Measurements from ENCODE around the gene PTPN1. TPM values are rescaled to one million over a fixed set of nuclear protein-coding genes. Genes with fewer than 3 reads are reported as not detected.
A peak's percentile ranks its signal among the peaks of the same experiment; 100 is the strongest.

The PTPN1 gene
- total RNA-seq, 2 experiments from 2014 or later, result 17.1 to 25.1 TPM

DNA sequence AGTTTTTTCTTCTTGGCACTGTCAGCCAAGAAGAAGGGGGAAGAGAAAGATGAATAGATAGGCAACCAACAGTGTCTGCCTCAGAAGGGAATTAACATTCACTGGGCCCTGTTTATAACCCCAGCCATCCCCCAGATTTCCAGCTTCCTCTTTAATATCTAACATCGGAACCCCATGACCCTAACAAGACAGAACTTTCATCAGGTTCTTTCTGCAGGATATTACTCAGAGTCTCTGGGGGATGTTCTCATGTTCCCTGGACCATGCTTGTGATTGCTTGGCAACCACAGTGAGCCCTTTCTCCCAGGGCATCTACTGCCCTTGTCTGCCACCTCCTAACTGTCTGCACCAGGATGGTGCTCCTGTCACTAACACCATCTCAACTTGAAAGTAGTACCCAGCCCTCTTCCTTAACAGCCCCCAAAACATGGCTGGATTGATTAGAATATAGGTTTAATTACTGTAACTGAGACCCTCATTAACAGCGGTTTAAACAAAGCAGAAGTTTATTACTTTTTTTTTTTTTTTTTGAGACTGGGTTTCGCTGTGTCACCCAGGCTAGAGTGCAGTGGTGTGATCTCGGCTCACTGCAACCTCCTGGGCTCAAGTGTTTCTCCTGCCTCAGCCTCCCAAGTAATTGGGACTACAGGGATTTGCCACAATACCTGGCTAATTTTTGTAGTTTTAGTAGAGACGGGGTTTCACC is 12.0 kb upstream of the PTPN1 start:
- TF ChIP-seq CTCF (conservative IDR thresholded peaks at IDR 0.05; ENCODE audit: low read length), result no peak
- TF ChIP-seq EZH2phosphoT487 (IDR thresholded peaks at IDR 0.05; ENCODE audit: borderline replicate concordance, low read depth, low read length), result no peak
- H3K4me1 ChIP-seq (ENCODE audit: insufficient read depth, low read length, poor library complexity, severe bottlenecking), result peaks cover 6% of the 10 kb centered on the region
- intact Hi-C loops (cut with micrococcal nuclease; ENCODE audit: unreplicated experiment), result no loop called here
- POLR2A ChIA-PET, result no interaction called here
- H2AFZ ChIP-seq (ENCODE audit: low read length), result no peak overlapping the region
- H3K9me3 ChIP-seq (ENCODE audit: low read length), result no peaks in the 10 kb centered on the region
- H3K4me2 ChIP-seq (ENCODE audit: low read length), result no peak overlapping the region
- DNase-seq (ENCODE audit: low spot score), result no peak
- H3K36me3 ChIP-seq (ENCODE audit: insufficient read depth, low read length), result no peaks in the 10 kb centered on the region
- no peak overlapping the region for H3K27ac ChIP-seq (ENCODE audit: low read depth, low read length, poor library complexity, severe bottlenecking)
- no peak overlapping the region for H3K4me3 ChIP-seq (ENCODE audit: low read depth, low read length, poor library complexity, severe bottlenecking)
- BruUV-seq (replicated peaks), result no TSS peak
- H4K20me1 ChIP-seq (ENCODE audit: insufficient read depth, low read length), result no peaks in the 10 kb centered on the region
- CTCF ChIA-PET (ENCODE audit: unreplicated experiment), result no interaction called here
- no peaks in the 10 kb centered on the region for H3K79me2 ChIP-seq (ENCODE audit: insufficient read depth, low read depth, low read length)
- H3K9me2 ChIP-seq (ENCODE audit: insufficient read depth, low read length), result no peaks in the 10 kb centered on the region

- H3K27ac ChIP-seq (ENCODE audit: low read depth, low read length, poor library complexity, severe bottlenecking), result no peak overlapping the region
- TF ChIP-seq CTCF (conservative IDR thresholded peaks at IDR 0.05; ENCODE audit: low read length) (no peak), EZH2phosphoT487 (IDR thresholded peaks at IDR 0.05; ENCODE audit: borderline replicate concordance, low read depth, low read length) (no peak)
- H3K79me2 ChIP-seq (ENCODE audit: insufficient read depth, low read depth, low read length), result no peaks in the 10 kb centered on the region
- H3K4me1 ChIP-seq (ENCODE audit: insufficient read depth, low read length, poor library complexity, severe bottlenecking), result no peaks in the 10 kb centered on the region
- H4K20me1 ChIP-seq (ENCODE audit: insufficient read depth, low read length), result no peaks in the 10 kb centered on the region
- no peaks in the 10 kb centered on the region for H3K9me3 ChIP-seq (ENCODE audit: low read length)
- POLR2A ChIA-PET, result interaction anchor here (0.9 to 1.5 kb wide), 2 partner anchors 10 to 12 kb away, joined by 3 to 5 read pairs; partner anchors contain the start of gene PTPN1
- CTCF ChIA-PET (ENCODE audit: unreplicated experiment), result no interaction called here
- no peaks in the 10 kb centered on the region for H3K36me3 ChIP-seq (ENCODE audit: insufficient read depth, low read length)
- H2AFZ ChIP-seq (ENCODE audit: low read length), result peak overlapping the region; percentile 56; the same call in 1 of the 2 replicates
- BruUV-seq (replicated peaks), result no TSS peak
- no peak overlapping the region for H3K4me3 ChIP-seq (ENCODE audit: low read depth, low read length, poor library complexity, severe bottlenecking)
- no peaks in the 10 kb centered on the region for H3K9me2 ChIP-seq (ENCODE audit: insufficient read depth, low read length)
- intact Hi-C loops (cut with micrococcal nuclease; ENCODE audit: unreplicated experiment), result no loop called here
- H3K4me2 ChIP-seq (ENCODE audit: low read length), result no peak overlapping the region
- no peak for DNase-seq (ENCODE audit: low spot score)
Measured at GRCh38 chr20:50499938-50500337, 10.2 kb upstream of the PTPN1 start.
